Uterus (tissue), 4 donors: ENCODE measurements around the gene KRT4. TPM values are rescaled to one million over a fixed set of nuclear protein-coding genes. Genes with fewer than 3 reads are reported as not detected.

Experiments
- DNase-seq, 2 donors: peaks; one replicate each; pipeline ENCODE4 v3.0.0-alpha.2; 2019 to 2020
- H3K27ac ChIP-seq, 2 donors: fragments of 200-600 bp; sonication (generic); 1 replicate in 1 of 2; 2 replicates in 1 of 2; pipeline ENCODE4 v1.5.1; 2016 to 2018
- H3K27me3 ChIP-seq, 2 donors: fragments of 200-600 bp; sonication (generic); one replicate each; pipeline ENCODE4 v1.5.1; 2018 to 2019; ENCODE audit warnings: control low read depth in 1 of 2
- H3K36me3 ChIP-seq, 2 donors: fragments of 200-600 bp; sonication (generic); one replicate each; pipeline ENCODE4 v1.5.1; 2019; ENCODE audit warnings: control low read depth in 1 of 2
- H3K4me1 ChIP-seq, 2 donors: fragments of 200-600 bp; sonication (generic); one replicate each; pipeline ENCODE4 v1.5.1; 2018 to 2019; ENCODE audit warnings: control low read depth in 1 of 2
- H3K4me3 ChIP-seq, 2 donors: fragments of 200-600 bp; sonication (generic); 1 replicate in 1 of 2; 2 replicates in 1 of 2; pipeline ENCODE4 v1.5.1; 2018 to 2019; ENCODE audit warnings: mild to moderate bottlenecking in 1 of 2
- H3K9me3 ChIP-seq, 2 donors: fragments of 200-600 bp; sonication (generic); one replicate each; pipeline ENCODE4 v1.5.1; 2019; ENCODE audit warnings: control low read depth in 1 of 2
- POLR2A ChIP-seq, 2 donors: fragments of 450-650 bp; IDR thresholded peaks; one replicate each; pipeline ENCODE4 v1.6.1; 2016; ENCODE audit warnings: antibody characterized with exemption in 2 of 2, mild to moderate bottlenecking in 1 of 2, moderate library complexity in 1 of 2
- intact Hi-C: fragments of 100-400 bp; cut with DNase I; formaldehyde crosslinking; loops from one replicate; pipeline ENCODE4 v1.15.1; 2023; ENCODE audit warnings: low total_unique reads
- total RNA-seq, 4 donors: library from RNA; depleted of rRNA in 3 of 4; stranded (reverse); fragments of >200 nt in 3 of 4; gene quantifications; one replicate each; pipeline versions ENCODE4 v1.1.0 to v1.2.4, GENCODE V29; 2014 to 2023
- TF ChIP-seq, protein P1 (sequence below), 4 experiments: fragments of 200-600 bp in 2 of 4; fragments of 450-650 bp in 2 of 4; sonication (generic) in 2 of 4; IDR thresholded peaks; one replicate each; pipeline ENCODE4 v1.5.1; 2016 to 2019; ENCODE audit warnings: antibody characterized with exemption in 4 of 4, mild to moderate bottlenecking in 2 of 4, moderate library complexity in 1 of 4
- donor health status: DM: yes; HTN: yes; CAD: no.

Gene KRT4
- total RNA-seq, 4 donors from 2014 or later, result not detected

DNA sequence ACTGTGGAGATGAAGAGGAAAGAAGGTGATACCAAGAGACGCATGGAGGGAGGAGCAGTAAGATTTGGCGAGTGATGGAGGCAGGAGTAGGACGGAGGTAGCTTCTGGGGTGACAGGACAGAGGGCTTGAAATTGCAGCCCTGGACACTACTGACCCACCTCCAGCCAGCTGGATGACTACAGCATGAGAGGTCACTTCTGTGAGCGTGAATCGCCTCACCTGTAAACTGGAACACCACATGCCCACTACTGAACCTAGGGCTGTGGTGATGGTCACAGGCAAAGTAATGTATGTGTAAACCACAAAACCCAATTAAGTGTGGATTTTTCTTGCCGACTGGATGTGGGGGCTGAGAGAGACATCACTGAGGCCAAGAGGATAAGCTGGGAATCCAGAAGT lies 6.6 kb upstream of the KRT4 start:
- Histone ChIP-seq H3K27ac (no peak overlapping the region), H3K36me3 (no peaks in the 10 kb centered on the region), H3K27me3 (no peaks in the 10 kb centered on the region), H3K4me1 (no peaks in the 10 kb centered on the region), H3K9me3 (no peaks in the 10 kb centered on the region), H3K4me3 (no peak overlapping the region)
- TF ChIP-seq, protein P1, sequence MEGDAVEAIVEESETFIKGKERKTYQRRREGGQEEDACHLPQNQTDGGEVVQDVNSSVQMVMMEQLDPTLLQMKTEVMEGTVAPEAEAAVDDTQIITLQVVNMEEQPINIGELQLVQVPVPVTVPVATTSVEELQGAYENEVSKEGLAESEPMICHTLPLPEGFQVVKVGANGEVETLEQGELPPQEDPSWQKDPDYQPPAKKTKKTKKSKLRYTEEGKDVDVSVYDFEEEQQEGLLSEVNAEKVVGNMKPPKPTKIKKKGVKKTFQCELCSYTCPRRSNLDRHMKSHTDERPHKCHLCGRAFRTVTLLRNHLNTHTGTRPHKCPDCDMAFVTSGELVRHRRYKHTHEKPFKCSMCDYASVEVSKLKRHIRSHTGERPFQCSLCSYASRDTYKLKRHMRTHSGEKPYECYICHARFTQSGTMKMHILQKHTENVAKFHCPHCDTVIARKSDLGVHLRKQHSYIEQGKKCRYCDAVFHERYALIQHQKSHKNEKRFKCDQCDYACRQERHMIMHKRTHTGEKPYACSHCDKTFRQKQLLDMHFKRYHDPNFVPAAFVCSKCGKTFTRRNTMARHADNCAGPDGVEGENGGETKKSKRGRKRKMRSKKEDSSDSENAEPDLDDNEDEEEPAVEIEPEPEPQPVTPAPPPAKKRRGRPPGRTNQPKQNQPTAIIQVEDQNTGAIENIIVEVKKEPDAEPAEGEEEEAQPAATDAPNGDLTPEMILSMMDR (IDR thresholded peaks at IDR 0.05), result no peak
- no peak for TF ChIP-seq POLR2A (IDR thresholded peaks at IDR 0.05)
- no peak for DNase-seq
- intact Hi-C loops, result no loop called here

DNA sequence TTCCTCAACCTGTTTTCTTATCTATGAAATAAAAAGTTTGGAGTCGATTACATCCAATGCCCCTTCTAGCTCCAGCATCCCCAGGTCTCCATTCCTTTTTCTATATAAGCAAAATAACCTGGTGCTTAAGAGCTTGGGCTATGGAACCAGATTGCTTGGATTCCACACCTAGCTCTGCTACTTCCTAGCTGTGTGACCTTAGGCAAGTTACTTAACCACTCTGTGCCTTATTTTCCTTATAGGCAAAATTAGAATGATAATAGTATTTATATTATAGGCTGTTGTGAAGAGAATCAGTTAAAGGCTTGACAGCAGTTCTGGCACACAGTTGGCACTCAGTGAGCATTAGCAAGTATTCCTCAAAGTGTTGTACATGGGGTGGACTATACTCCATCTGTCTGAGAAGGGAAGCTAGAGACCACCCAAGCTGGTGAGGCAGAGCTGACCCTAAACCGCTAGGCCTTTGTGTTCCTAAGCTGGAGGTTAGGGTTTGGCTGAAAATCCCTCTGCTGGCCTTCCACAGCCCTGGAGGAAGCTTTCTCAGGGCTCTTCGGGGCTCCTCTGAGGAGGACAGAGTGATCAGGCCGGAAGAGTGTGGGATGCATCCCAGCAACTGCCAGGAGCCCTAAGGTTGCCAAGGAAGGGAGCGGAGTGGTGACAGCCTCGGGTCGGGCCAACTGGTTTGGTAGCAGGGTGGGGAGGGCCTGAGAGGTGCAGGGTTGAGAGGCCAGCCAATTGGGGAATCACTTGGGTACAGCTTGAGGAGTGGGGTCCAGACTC lies 6.0 kb upstream of the KRT4 start:
- Histone ChIP-seq H3K27me3 (no peaks in the 10 kb centered on the region), H3K36me3 (no peaks in the 10 kb centered on the region), H3K4me3 (no peak overlapping the region), H3K4me1 (no peaks in the 10 kb centered on the region), H3K27ac (no peak overlapping the region), H3K9me3 (no peaks in the 10 kb centered on the region)
- intact Hi-C loops, result no loop called here
- no peak for DNase-seq
- TF ChIP-seq POLR2A (IDR thresholded peaks at IDR 0.05), result no peak
- TF ChIP-seq, protein P1 (IDR thresholded peaks at IDR 0.05), result no peak

DNA sequence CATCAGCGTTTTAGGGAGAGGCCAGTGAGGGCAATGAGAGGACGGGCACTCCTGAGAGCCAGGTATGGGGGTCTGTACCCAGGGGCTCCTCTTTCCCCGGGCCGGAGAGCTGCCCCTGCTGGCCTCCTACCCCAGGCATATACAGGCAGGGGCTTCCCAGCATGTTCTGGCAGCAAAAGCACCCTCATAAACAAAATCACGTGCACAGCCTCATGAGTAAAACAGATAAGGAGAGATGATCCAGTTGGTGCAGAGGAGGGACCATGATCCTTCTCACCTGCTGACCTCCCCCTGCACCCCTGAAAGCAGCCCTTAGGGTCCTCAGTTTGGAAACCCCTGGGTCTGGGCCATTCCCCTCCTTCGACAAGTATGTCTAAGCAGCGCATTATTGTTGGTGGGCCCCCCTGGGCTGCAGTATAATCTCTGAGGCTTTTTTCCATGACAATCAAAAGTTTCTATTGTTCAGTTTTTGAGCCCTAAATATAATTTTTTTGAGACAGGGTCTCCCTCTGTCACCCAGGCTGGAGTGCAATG lies 5.0 kb upstream of the KRT4 start:
- DNase-seq, result no peak

DNA sequence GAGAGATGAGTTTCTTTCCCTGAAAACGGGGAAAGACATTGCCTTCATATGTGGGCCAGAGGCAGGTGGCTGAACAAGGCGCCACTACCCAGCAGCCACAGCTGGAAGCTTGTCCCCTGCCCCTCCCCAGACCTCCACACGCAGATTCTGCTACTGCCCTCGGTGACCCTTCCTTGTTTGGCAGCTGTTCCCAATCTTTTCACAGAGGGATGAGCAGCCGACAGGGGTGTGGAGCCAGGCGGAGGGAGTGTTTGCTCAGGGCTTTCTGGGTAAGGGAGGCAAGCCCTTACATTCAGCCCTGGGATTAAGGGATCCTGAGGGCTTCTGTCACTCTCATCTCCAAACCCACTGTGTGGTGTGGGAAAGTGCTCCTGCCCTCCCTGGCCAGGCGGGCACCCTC lies 4.5 kb upstream of the KRT4 start:
- no peak for TF ChIP-seq POLR2A (IDR thresholded peaks at IDR 0.05)
- TF ChIP-seq, protein P1 (IDR thresholded peaks at IDR 0.05), result no peak
- Histone ChIP-seq H3K9me3 (no peaks in the 10 kb centered on the region), H3K27me3 (no peaks in the 10 kb centered on the region), H3K27ac (no peak overlapping the region), H3K4me1 (no peaks in the 10 kb centered on the region), H3K4me3 (no peak overlapping the region), H3K36me3 (no peaks in the 10 kb centered on the region)
- intact Hi-C loops, result no loop called here
- no peak for DNase-seq

More for the DNA sequence above, 5.0 kb upstream of the KRT4 start:
- no peak overlapping the region for H3K27ac ChIP-seq
- no peaks in the 10 kb centered on the region for H3K36me3 ChIP-seq
- no peak overlapping the region for H3K4me3 ChIP-seq
- H3K9me3 ChIP-seq, result no peaks in the 10 kb centered on the region
- H3K27me3 ChIP-seq, result no peaks in the 10 kb centered on the region
- no peaks in the 10 kb centered on the region for H3K4me1 ChIP-seq
- intact Hi-C loops, result no loop called here
- TF ChIP-seq POLR2A (IDR thresholded peaks at IDR 0.05), result no peak
- TF ChIP-seq, protein P1 (IDR thresholded peaks at IDR 0.05), result no peak

DNA sequence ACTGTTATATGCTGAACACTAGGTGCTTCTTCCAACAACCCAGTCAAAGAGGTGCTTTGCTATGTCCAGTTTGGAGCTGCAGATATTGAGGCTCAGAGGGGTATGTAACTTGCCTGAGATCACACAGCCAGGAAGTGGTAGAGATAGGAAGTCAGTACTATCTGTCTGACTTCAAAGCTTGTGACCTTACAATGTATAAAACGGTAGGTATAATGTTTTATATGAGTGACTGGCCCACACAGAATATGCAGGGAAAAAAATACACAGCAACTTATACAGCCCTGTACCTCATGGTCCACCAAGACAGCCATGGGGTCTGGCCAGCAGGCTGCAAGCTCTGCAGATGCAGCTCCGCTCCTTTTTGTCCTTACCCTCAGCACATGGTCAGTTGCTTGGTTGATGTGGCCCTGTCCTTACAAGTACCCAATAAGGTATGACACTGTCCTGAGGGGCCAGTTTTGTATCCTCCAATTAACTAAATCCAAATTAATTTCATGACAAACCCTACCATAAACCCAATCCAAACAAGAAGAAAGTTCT lies 3.9 kb upstream of the KRT4 start:
- Histone ChIP-seq H3K4me3 (no peak overlapping the region), H3K4me1 (no peaks in the 10 kb centered on the region), H3K27me3 (no peaks in the 10 kb centered on the region), H3K27ac (no peak overlapping the region), H3K9me3 (no peaks in the 10 kb centered on the region), H3K36me3 (no peaks in the 10 kb centered on the region)
- TF ChIP-seq, protein P1 (IDR thresholded peaks at IDR 0.05), result no peak
- TF ChIP-seq POLR2A (IDR thresholded peaks at IDR 0.05), result no peak
- DNase-seq, result no peak
- intact Hi-C loops, result no loop called here
